ENCODE data around the gene EGFLAM. TPM values are rescaled to one million over a fixed set of nuclear protein-coding genes. Genes with fewer than 3 reads are reported as not detected.

The EGFLAM gene
- total and polyA plus RNA-seq, 9 of the 15 experiments (the other 6 are each of a cell fraction or from before 2014, with no cell fraction given): 0.09 to 2.5 (median 1.0) TPM

- TF ChIP-seq ZNF764 (CRISPR knock-in tag; IDR thresholded peaks at IDR 0.05; ENCODE audit: low read depth) (no peak), ESRRA (IDR thresholded peaks at IDR 0.05; ENCODE audit: borderline replicate concordance, low read depth) (0 out of 2 replicates have a peak, but pooled peaks have one; percentile 47), ATF4 (CRISPR knock-in tag; IDR thresholded peaks at IDR 0.05) (no peak), RAD21 (CRISPR knock-in tag; conservative IDR thresholded peaks at IDR 0.05 in 1 of 2, IDR thresholded peaks at IDR 0.05 in 1 of 2) (peak; percentile 98 to 99), ZNF134 (CRISPR knock-in tag; conservative IDR thresholded peaks at IDR 0.05) (peak; percentile 77), REST (IDR thresholded peaks at IDR 0.05; ENCODE audit: borderline replicate concordance) (peak; percentile 94), REST (CRISPR knock-in tag; IDR thresholded peaks at IDR 0.05; ENCODE audit: low read depth) (no peak), RB1 (IDR thresholded peaks at IDR 0.05; ENCODE audit: low read depth) (peak; percentile 84)
Measured at GRCh38 chr5:38441453-38442246, 183.3 kb downstream of the EGFLAM start (continued).

Data from K562 (cell line).